Neutrophil (primary cell): ENCODE data around the gene LYPD5.

Experiments used
- H3K27ac ChIP-seq: fragments of 200-600 bp; sonication (generic); 2 replicates; pipeline ENCODE4 v1.5.1; 2016; ENCODE audit warnings: mild to moderate bottlenecking, moderate library complexity
- H3K27me3 ChIP-seq: fragments of 200-600 bp; sonication (generic); 2 replicates; pipeline ENCODE4 v1.6.0; 2016; ENCODE audit warnings: mild to moderate bottlenecking
- H3K36me3 ChIP-seq: fragments of 200-600 bp; sonication (generic); 2 replicates; pipeline ENCODE4 v1.5.1; 2017
- H3K4me1 ChIP-seq, 2 experiments: fragments of 200-600 bp in 1 of 2; sonication (generic) in 1 of 2; 1 replicate in 1 of 2; 2 replicates in 1 of 2; pipeline versions ENCODE4 v1.5.1 to v1.6.1; 2013 to 2016; ENCODE audit warnings: low read depth in 1 of 2, low read length in 1 of 2, mild to moderate bottlenecking in 1 of 2, moderate library complexity in 1 of 2; ENCODE audit not compliant: control insufficient read depth in 1 of 2, insufficient read depth in 1 of 2
- H3K4me3 ChIP-seq, 2 experiments: fragments of 200-600 bp in 1 of 2; sonication (generic) in 1 of 2; 1 replicate in 1 of 2; 2 replicates in 1 of 2; pipeline ENCODE4 v1.5.1; 2013 to 2016; ENCODE audit warnings: low read depth in 1 of 2, low read length in 1 of 2, mild to moderate bottlenecking in 1 of 2, moderate library complexity in 1 of 2
- H3K9me3 ChIP-seq: fragments of 200-600 bp; sonication (generic); 2 replicates; pipeline ENCODE4 v1.5.1; 2016
- CTCF ChIP-seq: fragments of 200-600 bp; sonication (generic); IDR thresholded peaks from 2 replicates; pipeline ENCODE4 v1.5.1; 2016; ENCODE audit warnings: antibody characterized with exemption

LYPD5 gene

GRCh38 chr19:43798546-43799409, 3.5 kb downstream of the LYPD5 start:
- Histone ChIP-seq H3K27ac (no peak overlapping the region), H3K27me3 (peaks cover 80% of the 10 kb centered on the region), H3K36me3 (no peaks in the 10 kb centered on the region), H3K4me1 (peaks cover 10 to 12% of the 10 kb centered on the region in 2 experiments), H3K9me3 (no peaks in the 10 kb centered on the region), H3K4me3 (peak overlapping the region; percentile 42 to 43)
- no peak for TF ChIP-seq CTCF

GRCh38 chr19:43798026-43798545, 4.2 kb downstream of the LYPD5 start:
- Histone ChIP-seq H3K4me3 (peak overlapping the region; percentile 42 to 43), H3K27me3 (peaks cover 85% of the 10 kb centered on the region), H3K9me3 (no peaks in the 10 kb centered on the region), H3K4me1 (peaks cover 10 to 12% of the 10 kb centered on the region in 2 experiments), H3K36me3 (no peaks in the 10 kb centered on the region), H3K27ac (no peak overlapping the region)
- no peak for TF ChIP-seq CTCF

- no peak overlapping the region for H3K27ac ChIP-seq
- no peaks in the 10 kb centered on the region for H3K36me3 ChIP-seq
- no peak for TF ChIP-seq CTCF
- H3K9me3 ChIP-seq = no peaks in the 10 kb centered on the region
- H3K27me3 ChIP-seq = peaks cover 89% of the 10 kb centered on the region
- peaks cover 10 to 12% of the 10 kb centered on the region in 2 experiments for H3K4me1 ChIP-seq
- H3K4me3 ChIP-seq = no peak overlapping the region
These were observed 4.7 kb downstream of the LYPD5 start for GRCh38 chr19:43797556-43797955.

- Histone ChIP-seq H3K36me3 (no peaks in the 10 kb centered on the region), H3K27ac (no peak overlapping the region), H3K4me3 (no peak overlapping the region), H3K9me3 (no peaks in the 10 kb centered on the region), H3K4me1 (peaks cover 10 to 12% of the 10 kb centered on the region in 2 experiments), H3K27me3 (peaks cover 93% of the 10 kb centered on the region)
- no peak for TF ChIP-seq CTCF
These were observed 5.1 kb downstream of the LYPD5 start for GRCh38 chr19:43797118-43797517.

GRCh38 chr19:43790587-43790986, 11.7 kb downstream of the LYPD5 start:
- Histone ChIP-seq H3K4me1 (no peaks in the 10 kb centered on the region), H3K4me3 (no peak overlapping the region), H3K9me3 (no peaks in the 10 kb centered on the region), H3K27ac (no peak overlapping the region), H3K27me3 (peaks cover 50% of the 10 kb centered on the region), H3K36me3 (no peaks in the 10 kb centered on the region)
- TF ChIP-seq CTCF = no peak
